ENCODE data around the gene CACNA1C.

Gene CACNA1C

GRCh38 chr12:2302711-2303580 lies 250.2 kb downstream of the CACNA1C start:
- no peak for TF ChIP-seq CTCF (IDR thresholded peaks at IDR 0.05; ENCODE audit: low read depth, low read length)
- H3K27ac ChIP-seq = no peak overlapping the region
- no peaks in the 10 kb centered on the region for H3K9me3 ChIP-seq (ENCODE audit: severe bottlenecking)
- H3K4me3 ChIP-seq (ENCODE audit: low read depth, low read length) = no peak overlapping the region
- H3K36me3 ChIP-seq = no peaks in the 10 kb centered on the region
- H3K27me3 ChIP-seq (ENCODE audit: insufficient read depth, low read depth, severe bottlenecking) = no peaks in the 10 kb centered on the region
- DNase-seq = no peak

GRCh38 chr12:2304223-2304622 lies 251.4 kb downstream of the CACNA1C start:
- TF ChIP-seq CTCF (IDR thresholded peaks at IDR 0.05; ENCODE audit: low read depth, low read length) = no peak
- no peak for DNase-seq
- Histone ChIP-seq H3K27me3 (ENCODE audit: insufficient read depth, low read depth, severe bottlenecking) (no peaks in the 10 kb centered on the region), H3K4me3 (ENCODE audit: low read depth, low read length) (no peak overlapping the region), H3K36me3 (no peaks in the 10 kb centered on the region), H3K9me3 (ENCODE audit: severe bottlenecking) (no peaks in the 10 kb centered on the region), H3K27ac (no peak overlapping the region)

GRCh38 chr12:2306012-2306411 lies 253.2 kb downstream of the CACNA1C start:
- TF ChIP-seq CTCF (IDR thresholded peaks at IDR 0.05; ENCODE audit: low read depth, low read length) = no peak
- Histone ChIP-seq H3K36me3 (no peaks in the 10 kb centered on the region), H3K27ac (no peak overlapping the region), H3K4me3 (ENCODE audit: low read depth, low read length) (no peak overlapping the region), H3K9me3 (ENCODE audit: severe bottlenecking) (no peaks in the 10 kb centered on the region), H3K27me3 (ENCODE audit: insufficient read depth, low read depth, severe bottlenecking) (no peaks in the 10 kb centered on the region)
- peak; percentile 77 for DNase-seq

GRCh38 chr12:2306735-2307134 lies 253.9 kb downstream of the CACNA1C start:
- Histone ChIP-seq H3K27me3 (ENCODE audit: insufficient read depth, low read depth, severe bottlenecking) (no peaks in the 10 kb centered on the region), H3K9me3 (ENCODE audit: severe bottlenecking) (no peaks in the 10 kb centered on the region), H3K4me3 (ENCODE audit: low read depth, low read length) (no peak overlapping the region), H3K27ac (no peak overlapping the region), H3K36me3 (no peaks in the 10 kb centered on the region)
- DNase-seq = no peak
- no peak for TF ChIP-seq CTCF (IDR thresholded peaks at IDR 0.05; ENCODE audit: low read depth, low read length)

- no peak overlapping the region for H3K4me3 ChIP-seq (ENCODE audit: low read depth, low read length)
- no peak overlapping the region for H3K27ac ChIP-seq
- no peak for TF ChIP-seq CTCF (IDR thresholded peaks at IDR 0.05; ENCODE audit: low read depth, low read length)
- no peaks in the 10 kb centered on the region for H3K36me3 ChIP-seq
- H3K27me3 ChIP-seq (ENCODE audit: insufficient read depth, low read depth, severe bottlenecking) = no peaks in the 10 kb centered on the region
- DNase-seq = no peak
- no peaks in the 10 kb centered on the region for H3K9me3 ChIP-seq (ENCODE audit: severe bottlenecking)
Measured at GRCh38 chr12:2307550-2307949, 254.8 kb downstream of the CACNA1C start.

GRCh38 chr12:2309647-2310046 lies 256.9 kb downstream of the CACNA1C start:
- no peaks in the 10 kb centered on the region for H3K9me3 ChIP-seq (ENCODE audit: severe bottlenecking)
- no peak overlapping the region for H3K4me3 ChIP-seq (ENCODE audit: low read depth, low read length)
- no peak for DNase-seq
- no peaks in the 10 kb centered on the region for H3K36me3 ChIP-seq
- H3K27ac ChIP-seq = no peak overlapping the region
- no peaks in the 10 kb centered on the region for H3K27me3 ChIP-seq (ENCODE audit: insufficient read depth, low read depth, severe bottlenecking)
- no peak for TF ChIP-seq CTCF (IDR thresholded peaks at IDR 0.05; ENCODE audit: low read depth, low read length)
